NCI-H2227 (cell line): ENCODE data around the gene CXXC1.
"Not testable (repeated sequence)": the region's sequence is repeated elsewhere in the genome, so short reads cannot be mapped to it uniquely, and the experiment has no call there.

Experiments
- DNase-seq: peaks from one replicate; lab custom pipeline; 2025; ENCODE audit not compliant: unreplicated experiment; lab: John Stamatoyannopoulos, UW

CXXC1 gene

GRCh38 chr18:50276452-50276851 is 11.0 kb downstream of the CXXC1 start:
- DNase-seq, result no peak

- no peak for DNase-seq
These were observed 11.9 kb downstream of the CXXC1 start for GRCh38 chr18:50275503-50276036.

- DNase-seq, result no peak
These were observed 12.6 kb downstream of the CXXC1 start for GRCh38 chr18:50274941-50275340.

- no peak for DNase-seq
These were observed 13.4 kb downstream of the CXXC1 start for GRCh38 chr18:50274044-50274442.

- DNase-seq, result no peak
These were observed 14.1 kb downstream of the CXXC1 start for GRCh38 chr18:50273203-50274043.

GRCh38 chr18:50272568-50272967 is 14.9 kb downstream of the CXXC1 start:
- no peak for DNase-seq

GRCh38 chr18:50268022-50268747 is 19.3 kb downstream of the CXXC1 start:
- no peak for DNase-seq

- DNase-seq, result peak; percentile 86
These were observed 21.2 kb downstream of the CXXC1 start, which contains the start of gene CFAP53 for GRCh38 chr18:50266248-50266704. TSS of gene CFAP53 (minus strand) at chr18:50266495. CDS start at chr18:50266404, 91 bp downstream.

GRCh38 chr18:50262977-50263376 is 24.5 kb downstream of the CXXC1 start:
- DNase-seq, result no peak

- DNase-seq, result no peak
These were observed 36.6 kb downstream of the CXXC1 start for GRCh38 chr18:50250935-50251334.

- DNase-seq, result no peak
These were observed 37.9 kb downstream of the CXXC1 start for GRCh38 chr18:50249576-50249975.

- DNase-seq, result no peak
These were observed 39.9 kb downstream of the CXXC1 start for GRCh38 chr18:50247561-50247960.

- not testable (repeated sequence) for DNase-seq
These were observed 45.7 kb downstream of the CXXC1 start for GRCh38 chr18:50241768-50242167.

- no peak for DNase-seq
These were observed 47.4 kb downstream of the CXXC1 start for GRCh38 chr18:50240080-50240563.

- DNase-seq, result no peak
These were observed 55.1 kb downstream of the CXXC1 start for GRCh38 chr18:50232419-50232818.
